Measurements from ENCODE around the gene ADAM23. TPM values are rescaled to one million over a fixed set of nuclear protein-coding genes. Genes with fewer than 3 reads are reported as not detected.

Gene ADAM23
- polyA plus RNA-seq, 1 of the 3 experiments (the other 2 are of a cell fraction), result 3.7 TPM

DNA sequence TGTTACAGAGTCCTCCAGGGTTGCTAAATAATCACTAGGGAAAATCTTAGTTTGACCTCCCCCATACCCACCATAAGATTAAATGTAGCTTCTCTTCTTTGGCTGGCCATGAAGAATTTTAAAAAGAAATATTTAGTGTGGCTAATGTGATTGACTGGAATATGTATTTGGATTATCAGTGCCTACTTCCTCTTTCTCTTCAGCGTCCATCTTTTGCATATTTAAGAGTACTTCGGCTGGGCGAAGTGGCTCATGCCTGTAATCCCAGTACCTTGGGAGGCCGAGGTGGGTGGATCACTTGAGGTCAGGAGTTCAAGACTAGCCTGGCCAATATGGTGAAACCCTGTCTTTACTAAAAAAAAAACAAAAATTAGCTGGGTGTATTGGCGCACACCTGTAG, 28.8 kb downstream of the ADAM23 start:
- Histone ChIP-seq H3K27ac (ENCODE audit: low read depth in 2 of 2, low read length in 1 of 2) (no peak overlapping the region), H3K4me3 (ENCODE audit: low read depth in 2 of 2, low read length in 1 of 2) (no peak overlapping the region), H3K79me2 (ENCODE audit: insufficient read depth) (no peaks in the 10 kb centered on the region), H4K20me1 (ENCODE audit: insufficient read depth) (no peaks in the 10 kb centered on the region), H3F3A (replicated peaks; ENCODE audit: insufficient read depth) (no peaks in the 10 kb centered on the region), H3K9me3 (no peaks in the 10 kb centered on the region), H3K4me2 (no peak overlapping the region), H2AFZ (ENCODE audit: low read depth) (no peak overlapping the region), H3K4me1 (ENCODE audit: control insufficient read depth in 1 of 2, insufficient read depth in 2 of 2, low read depth in 1 of 2, low read length in 1 of 2) (no peaks in the 10 kb centered on the region), H3K27me3 (ENCODE audit: insufficient read depth) (no peaks in the 10 kb centered on the region), H3K9ac (no peak overlapping the region), H3K36me3 (replicated peaks in 1 of 2; ENCODE audit: control insufficient read depth in 1 of 2, insufficient read depth in 2 of 2, low read length in 1 of 2) (no peaks in the 10 kb centered on the region), H3K9me2 (no peaks in the 10 kb centered on the region)
- TF ChIP-seq RCOR1 (IDR thresholded peaks at IDR 0.05; ENCODE audit: low read length), result no peak
- TF ChIP-seq, protein P1, sequence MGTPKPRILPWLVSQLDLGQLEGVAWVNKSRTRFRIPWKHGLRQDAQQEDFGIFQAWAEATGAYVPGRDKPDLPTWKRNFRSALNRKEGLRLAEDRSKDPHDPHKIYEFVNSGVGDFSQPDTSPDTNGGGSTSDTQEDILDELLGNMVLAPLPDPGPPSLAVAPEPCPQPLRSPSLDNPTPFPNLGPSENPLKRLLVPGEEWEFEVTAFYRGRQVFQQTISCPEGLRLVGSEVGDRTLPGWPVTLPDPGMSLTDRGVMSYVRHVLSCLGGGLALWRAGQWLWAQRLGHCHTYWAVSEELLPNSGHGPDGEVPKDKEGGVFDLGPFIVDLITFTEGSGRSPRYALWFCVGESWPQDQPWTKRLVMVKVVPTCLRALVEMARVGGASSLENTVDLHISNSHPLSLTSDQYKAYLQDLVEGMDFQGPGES (IDR thresholded peaks at IDR 0.05; ENCODE audit: low read depth, low read length), result no peak
- no peak for TF ChIP-seq NRF1 (IDR thresholded peaks at IDR 0.05; ENCODE audit: low read depth, low read length)
- TF ChIP-seq NFIC (IDR thresholded peaks at IDR 0.05; ENCODE audit: borderline replicate concordance), result no peak
- no peak for TF ChIP-seq RFX5 (IDR thresholded peaks at IDR 0.05; ENCODE audit: low read length)
- TF ChIP-seq EZH2phosphoT487 (IDR thresholded peaks at IDR 0.05; ENCODE audit: borderline replicate concordance, low read depth), result no peak
- no peak for TF ChIP-seq CTCF (IDR thresholded peaks at IDR 0.05)
- TF ChIP-seq, protein P2, sequence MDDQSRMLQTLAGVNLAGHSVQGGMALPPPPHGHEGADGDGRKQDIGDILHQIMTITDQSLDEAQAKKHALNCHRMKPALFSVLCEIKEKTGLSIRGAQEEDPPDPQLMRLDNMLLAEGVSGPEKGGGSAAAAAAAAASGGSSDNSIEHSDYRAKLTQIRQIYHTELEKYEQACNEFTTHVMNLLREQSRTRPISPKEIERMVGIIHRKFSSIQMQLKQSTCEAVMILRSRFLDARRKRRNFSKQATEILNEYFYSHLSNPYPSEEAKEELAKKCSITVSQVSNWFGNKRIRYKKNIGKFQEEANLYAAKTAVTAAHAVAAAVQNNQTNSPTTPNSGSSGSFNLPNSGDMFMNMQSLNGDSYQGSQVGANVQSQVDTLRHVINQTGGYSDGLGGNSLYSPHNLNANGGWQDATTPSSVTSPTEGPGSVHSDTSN (IDR thresholded peaks at IDR 0.05), result no peak
- no peak for TF ChIP-seq JUND (IDR thresholded peaks at IDR 0.05)
- no peak for TF ChIP-seq ZBTB33 (IDR thresholded peaks at IDR 0.05; ENCODE audit: borderline replicate concordance, low read depth)
- no peak for DNase-seq
- CTCF ChIA-PET, result interaction anchor here (0.7 to 1.4 kb wide), 3 partner anchors 16 to 121 kb away, joined by 3 to 4 read pairs (median 3); no protein-coding TSS in a partner anchor
- 78% methylated on average over 5 of the region's 5 CpGs for WGBS (ENCODE audit: low lambda C conversion rate)
- POLR2A ChIA-PET, result no interaction called here

DNA sequence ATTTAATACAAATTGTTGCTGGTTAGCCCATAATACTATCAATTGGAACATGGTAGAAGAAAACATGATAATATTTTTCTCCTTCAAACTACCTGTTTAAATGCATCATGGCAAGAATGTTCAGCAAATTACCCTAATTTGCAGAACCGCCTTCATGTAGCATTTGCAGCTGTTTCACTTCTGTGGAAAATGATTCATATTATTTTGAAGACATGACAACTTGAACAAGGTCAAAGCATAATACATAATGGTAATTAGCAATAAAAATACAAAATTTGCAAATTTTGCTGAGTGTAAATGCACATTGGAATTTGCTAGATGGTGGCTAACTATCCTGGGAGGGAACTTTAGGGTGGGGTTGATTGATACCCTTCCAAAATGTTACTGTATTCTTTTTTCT, 30.8 kb downstream of the ADAM23 start:
- no peak for DNase-seq
- no peaks in the 10 kb centered on the region for H3K79me2 ChIP-seq (ENCODE audit: insufficient read depth)
- no peaks in the 10 kb centered on the region for H4K20me1 ChIP-seq (ENCODE audit: insufficient read depth)
- 90% methylated on average over 1 of the region's 1 CpG for WGBS (ENCODE audit: low lambda C conversion rate)
- H3K36me3 ChIP-seq (replicated peaks in 1 of 2; ENCODE audit: control insufficient read depth in 1 of 2, insufficient read depth in 2 of 2, low read length in 1 of 2), result no peaks in the 10 kb centered on the region
- no peak overlapping the region for H3K4me3 ChIP-seq (ENCODE audit: low read depth in 2 of 2, low read length in 1 of 2)
- no peaks in the 10 kb centered on the region for H3K9me3 ChIP-seq
- no peaks in the 10 kb centered on the region for H3K4me1 ChIP-seq (ENCODE audit: control insufficient read depth in 1 of 2, insufficient read depth in 2 of 2, low read depth in 1 of 2, low read length in 1 of 2)
- no peaks in the 10 kb centered on the region for H3F3A ChIP-seq (replicated peaks; ENCODE audit: insufficient read depth)
- no peak overlapping the region for H3K9ac ChIP-seq
- no peaks in the 10 kb centered on the region for H3K27me3 ChIP-seq (ENCODE audit: insufficient read depth)
- H3K9me2 ChIP-seq, result no peaks in the 10 kb centered on the region
- POLR2A ChIA-PET, result no interaction called here
- H3K27ac ChIP-seq (ENCODE audit: low read depth in 2 of 2, low read length in 1 of 2), result no peak overlapping the region
- H3K4me2 ChIP-seq, result no peak overlapping the region
- CTCF ChIA-PET, result no interaction called here
- no peak overlapping the region for H2AFZ ChIP-seq (ENCODE audit: low read depth)
- TF ChIP-seq GABPA (IDR thresholded peaks at IDR 0.05; ENCODE audit: low read depth) (no peak), FOSL2 (IDR thresholded peaks at IDR 0.05; ENCODE audit: borderline replicate concordance, low read depth) (no peak), FOXJ3 (CRISPR knock-in tag; IDR thresholded peaks at IDR 0.05) (no peak), ZBTB33 (IDR thresholded peaks at IDR 0.05; ENCODE audit: borderline replicate concordance, low read depth) (no peak)
- TF ChIP-seq, protein P3, sequence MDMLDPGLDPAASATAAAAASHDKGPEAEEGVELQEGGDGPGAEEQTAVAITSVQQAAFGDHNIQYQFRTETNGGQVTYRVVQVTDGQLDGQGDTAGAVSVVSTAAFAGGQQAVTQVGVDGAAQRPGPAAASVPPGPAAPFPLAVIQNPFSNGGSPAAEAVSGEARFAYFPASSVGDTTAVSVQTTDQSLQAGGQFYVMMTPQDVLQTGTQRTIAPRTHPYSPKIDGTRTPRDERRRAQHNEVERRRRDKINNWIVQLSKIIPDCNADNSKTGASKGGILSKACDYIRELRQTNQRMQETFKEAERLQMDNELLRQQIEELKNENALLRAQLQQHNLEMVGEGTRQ (IDR thresholded peaks at IDR 0.05; ENCODE audit: borderline replicate concordance, low read depth, low read length), result no peak

All from SK-N-SH (cell line).